ENCODE data around the gene POP4.

- TF ChIP-seq YY1 (IDR thresholded peaks at IDR 0.05; ENCODE audit: insufficient read depth, insufficient read length) (no peak), ZNF274 (IDR thresholded peaks at IDR 0.05; ENCODE audit: low read depth, low read length) (no peak), SUZ12 (IDR thresholded peaks at IDR 0.05; ENCODE audit: extremely low read depth, insufficient read depth, insufficient read length) (no peak)
Observed at GRCh38 chr19:29568036-29569025, 37.8 kb upstream of the POP4 start.

Measured in NT2/D1 (cell line).